Measurements from ENCODE around the gene NUAK2. TPM values are rescaled to one million over a fixed set of nuclear protein-coding genes. Genes with fewer than 3 reads are reported as not detected.

NUAK2 gene
- total RNA-seq, 2 donors from 2014 or later, result 0.78 to 1.5 TPM

DNA sequence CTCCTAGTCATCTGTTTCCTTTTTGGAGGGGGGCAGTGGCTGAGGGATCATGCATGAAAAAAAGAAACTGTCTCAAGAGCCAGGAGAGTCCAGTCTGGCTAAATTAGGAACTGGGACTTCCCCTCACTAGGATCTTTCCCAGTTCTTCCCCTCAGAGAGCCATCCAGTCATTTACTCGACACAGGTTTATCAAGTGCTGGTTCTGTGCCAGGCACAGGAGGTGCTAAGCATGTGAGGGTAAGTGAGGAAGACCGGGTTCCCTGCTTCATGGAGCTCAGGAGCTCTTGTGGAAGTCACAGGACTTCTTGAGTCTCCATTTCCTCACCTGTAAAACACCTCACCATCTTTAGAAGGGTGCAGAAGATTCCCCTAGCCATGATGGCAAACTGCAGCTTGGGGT is 8.6 kb upstream of the NUAK2 start:
- no peak for ATAC-seq (ENCODE audit: insufficient number of reproducible peaks, low FRiP score, low read depth)

GRCh38 chr1:205329719-205330118 is 8.2 kb upstream of the NUAK2 start:
- ATAC-seq (ENCODE audit: insufficient number of reproducible peaks, low FRiP score, low read depth) (no peak), DNase-seq (ENCODE audit: low spot score) (no peak)
- Histone ChIP-seq H3K27me3 (replicated peaks; ENCODE audit: insufficient read depth) (no peaks in the 10 kb centered on the region), H3K27ac (no peak overlapping the region), H3K4me1 (ENCODE audit: control insufficient read depth in 1 of 2, low read depth in 2 of 2) (no peaks in the 10 kb centered on the region), H3K9me3 (no peaks in the 10 kb centered on the region), H3K4me3 (no peak overlapping the region), H3K36me3 (no peaks in the 10 kb centered on the region)
- no peak for TF ChIP-seq CTCF (IDR thresholded peaks at IDR 0.05)

More for the DNA sequence above, 8.6 kb upstream of the NUAK2 start:
- Histone ChIP-seq H3K4me3 (no peak overlapping the region), H3K27ac (no peak overlapping the region), H3K4me1 (ENCODE audit: control insufficient read depth in 1 of 2, low read depth in 2 of 2) (no peaks in the 10 kb centered on the region), H3K36me3 (no peaks in the 10 kb centered on the region), H3K27me3 (replicated peaks; ENCODE audit: insufficient read depth) (no peaks in the 10 kb centered on the region), H3K9me3 (no peaks in the 10 kb centered on the region)
- DNase-seq (ENCODE audit: low spot score), result no peak
- TF ChIP-seq CTCF (IDR thresholded peaks at IDR 0.05), result no peak

DNA sequence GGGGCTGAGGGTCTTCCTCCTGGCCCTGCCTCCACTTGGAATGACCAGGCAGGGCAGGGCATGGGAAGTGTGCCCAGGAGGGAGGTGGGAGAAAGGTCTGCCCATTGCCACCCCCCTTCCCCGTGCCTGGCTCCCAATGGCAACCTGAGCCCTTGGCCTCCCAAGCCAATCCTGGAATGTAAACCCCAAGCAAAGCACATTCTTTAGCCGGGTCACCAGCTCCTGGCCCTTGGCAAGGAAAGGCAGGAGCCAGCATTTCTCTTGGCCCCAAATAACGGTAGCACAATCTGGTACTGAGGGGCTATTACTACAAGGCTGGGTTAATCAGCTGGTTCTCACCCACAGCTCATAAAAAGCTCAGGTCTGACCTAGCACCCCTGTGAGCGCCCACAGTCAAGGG is 6.9 kb upstream of the NUAK2 start:
- H3K27ac ChIP-seq, result no peak overlapping the region
- no peaks in the 10 kb centered on the region for H3K4me1 ChIP-seq (ENCODE audit: control insufficient read depth in 1 of 2, low read depth in 2 of 2)
- ATAC-seq (ENCODE audit: insufficient number of reproducible peaks, low FRiP score, low read depth) (no peak), DNase-seq (ENCODE audit: low spot score) (no peak)
- TF ChIP-seq CTCF (IDR thresholded peaks at IDR 0.05), result no peak
- no peaks in the 10 kb centered on the region for H3K27me3 ChIP-seq (replicated peaks; ENCODE audit: insufficient read depth)
- H3K4me3 ChIP-seq, result no peak overlapping the region
- no peaks in the 10 kb centered on the region for H3K9me3 ChIP-seq
- H3K36me3 ChIP-seq, result no peaks in the 10 kb centered on the region

GRCh38 chr1:205326812-205327466 is 5.4 kb upstream of the NUAK2 start:
- H3K4me1 ChIP-seq (ENCODE audit: control insufficient read depth in 1 of 2, low read depth in 2 of 2), result no peaks in the 10 kb centered on the region
- DNase-seq (ENCODE audit: low spot score) (no peak), ATAC-seq (ENCODE audit: insufficient number of reproducible peaks, low FRiP score, low read depth) (no peak)
- H3K4me3 ChIP-seq, result no peak overlapping the region
- H3K27me3 ChIP-seq (replicated peaks; ENCODE audit: insufficient read depth), result no peaks in the 10 kb centered on the region
- H3K27ac ChIP-seq, result no peak overlapping the region
- TF ChIP-seq CTCF (IDR thresholded peaks at IDR 0.05), result no peak
- no peaks in the 10 kb centered on the region for H3K36me3 ChIP-seq
- H3K9me3 ChIP-seq, result no peaks in the 10 kb centered on the region

GRCh38 chr1:205325334-205325884 is 3.9 kb upstream of the NUAK2 start:
- no peaks in the 10 kb centered on the region for H3K36me3 ChIP-seq
- peaks cover 0 to 7% of the 10 kb centered on the region in 2 donors for H3K4me1 ChIP-seq (ENCODE audit: control insufficient read depth in 1 of 2, low read depth in 2 of 2)
- TF ChIP-seq CTCF (IDR thresholded peaks at IDR 0.05), result peak; percentile 67
- H3K4me3 ChIP-seq, result no peak overlapping the region
- no peaks in the 10 kb centered on the region for H3K27me3 ChIP-seq (replicated peaks; ENCODE audit: insufficient read depth)
- no peaks in the 10 kb centered on the region for H3K9me3 ChIP-seq
- no peak for DNase-seq (ENCODE audit: low spot score)
- no peak overlapping the region for H3K27ac ChIP-seq
- peak; percentile 14 for ATAC-seq (ENCODE audit: insufficient number of reproducible peaks, low FRiP score, low read depth)

Measured in thoracic aorta (tissue), 2 donors.